ES-I3 (cell line): Measurements from ENCODE around the gene SYT17.

Source experiments
- H3K36me3 ChIP-seq: 2 replicates; pipeline ENCODE4 v1.6.1; 2013; ENCODE audit warnings: mild to moderate bottlenecking, low read length, control low read depth, moderate library complexity; ENCODE audit not compliant: insufficient read depth
- H3K4me1 ChIP-seq: 2 replicates; pipeline ENCODE4 v1.6.1; 2013; ENCODE audit warnings: mild to moderate bottlenecking, control low read depth, low read length; ENCODE audit not compliant: insufficient read depth
- H3K9ac ChIP-seq: 2 replicates; pipeline ENCODE4 v1.6.1; 2013; ENCODE audit warnings: low read depth, mild to moderate bottlenecking, low read length, moderate library complexity
- H3K9me3 ChIP-seq: 2 replicates; pipeline ENCODE4 v1.6.1; 2013; ENCODE audit warnings: mild to moderate bottlenecking, low read length, moderate library complexity; ENCODE audit not compliant: control insufficient read depth, insufficient read depth

SYT17 gene

GRCh38 chr16:19309178-19309577, 141.1 kb downstream of the SYT17 start:
- Histone ChIP-seq H3K36me3 (no peaks in the 10 kb centered on the region), H3K9me3 (peaks cover 5% of the 10 kb centered on the region), H3K9ac (no peak overlapping the region), H3K4me1 (peaks cover 3% of the 10 kb centered on the region; the same call in 1 of the 2 replicates)

- Histone ChIP-seq H3K9me3 (peaks cover 5% of the 10 kb centered on the region), H3K36me3 (no peaks in the 10 kb centered on the region), H3K9ac (no peak overlapping the region), H3K4me1 (peaks cover 15% of the 10 kb centered on the region)
Measured at GRCh38 chr16:19314718-19315425, 146.8 kb downstream of the SYT17 start.

- Histone ChIP-seq H3K9me3 (peaks cover 5% of the 10 kb centered on the region), H3K4me1 (peaks cover 15% of the 10 kb centered on the region), H3K36me3 (no peaks in the 10 kb centered on the region), H3K9ac (no peak overlapping the region)
Measured at GRCh38 chr16:19315889-19316433, 147.9 kb downstream of the SYT17 start.

- Histone ChIP-seq H3K9me3 (peaks cover 5% of the 10 kb centered on the region), H3K9ac (no peak overlapping the region), H3K36me3 (no peaks in the 10 kb centered on the region), H3K4me1 (peaks cover 15% of the 10 kb centered on the region)
Measured at GRCh38 chr16:19316846-19317245, 148.8 kb downstream of the SYT17 start.
